GM19043 (cell line): ENCODE results near the gene DDX59.
A peak's percentile ranks its signal among the peaks of the same experiment; 100 is the strongest.
"Not testable (repeated sequence)": the region's sequence is repeated elsewhere in the genome, so short reads cannot be mapped to it uniquely, and the experiment has no call there.

ENCODE experiments used
- ATAC-seq: cut with Tn5 transposase; IDR thresholded peaks from one replicate; pipeline ENCODE4 v1.9.1; 2021; ENCODE audit warnings: low read depth; ENCODE audit not compliant: unreplicated experiment

DDX59 gene

DNA sequence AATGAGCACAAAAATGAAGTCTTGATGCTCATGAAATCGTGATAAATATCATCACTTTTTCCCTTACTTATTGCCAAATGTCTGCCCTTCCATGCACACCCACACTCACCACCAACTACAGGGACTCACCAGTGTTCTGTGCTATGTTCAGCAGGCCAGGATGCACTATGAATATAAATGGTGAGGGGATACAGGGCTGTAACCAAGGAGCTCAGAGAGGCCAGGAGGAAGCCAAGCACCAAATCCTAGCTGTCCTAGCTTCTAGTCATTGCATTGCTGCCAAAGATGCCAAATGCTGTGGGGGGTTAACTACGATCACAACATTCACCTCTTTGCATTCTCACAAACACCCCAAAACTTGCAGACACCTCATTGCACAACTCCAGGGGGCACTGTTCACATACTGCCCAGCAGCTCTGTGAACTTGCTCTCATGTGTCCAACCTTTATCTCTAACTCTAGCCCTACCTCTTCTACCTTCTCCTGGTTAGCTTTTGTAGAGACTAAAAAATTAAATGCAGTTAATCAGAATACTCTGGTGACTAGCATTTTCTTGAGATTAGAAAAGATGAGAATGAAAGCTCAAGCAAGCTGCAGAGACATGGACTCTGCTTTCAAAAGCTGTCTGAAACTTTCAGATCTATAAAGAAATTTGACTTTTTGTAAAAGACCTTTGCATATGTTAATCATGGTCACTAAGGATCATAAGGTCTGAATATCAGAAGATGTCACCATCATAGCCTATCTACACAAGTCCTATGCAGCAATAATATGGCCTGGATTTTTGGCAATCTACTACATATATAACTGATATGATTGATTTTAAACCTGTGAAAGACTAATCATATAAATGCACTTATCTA lies 35.2 kb downstream of the DDX59 start:
- no peak for ATAC-seq

DNA sequence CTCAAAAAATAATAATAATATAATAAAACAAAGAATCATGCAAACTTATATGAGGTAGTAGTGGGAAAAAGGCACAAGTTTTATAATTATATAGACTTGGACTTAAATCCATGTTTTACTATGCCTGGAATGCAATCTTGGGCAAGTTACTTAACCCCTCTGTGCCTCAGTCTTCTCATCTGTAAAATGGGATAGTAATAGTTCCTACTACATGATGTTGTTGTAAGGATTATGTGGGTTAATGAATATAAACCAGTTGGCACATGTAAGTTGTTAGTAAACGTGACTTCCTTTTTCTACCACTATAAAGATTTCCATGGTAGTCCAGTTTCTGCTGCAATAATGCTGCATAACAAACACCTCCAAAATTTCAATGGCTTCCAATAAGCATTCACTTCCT lies 38.3 kb downstream of the DDX59 start:
- no peak for ATAC-seq

DNA sequence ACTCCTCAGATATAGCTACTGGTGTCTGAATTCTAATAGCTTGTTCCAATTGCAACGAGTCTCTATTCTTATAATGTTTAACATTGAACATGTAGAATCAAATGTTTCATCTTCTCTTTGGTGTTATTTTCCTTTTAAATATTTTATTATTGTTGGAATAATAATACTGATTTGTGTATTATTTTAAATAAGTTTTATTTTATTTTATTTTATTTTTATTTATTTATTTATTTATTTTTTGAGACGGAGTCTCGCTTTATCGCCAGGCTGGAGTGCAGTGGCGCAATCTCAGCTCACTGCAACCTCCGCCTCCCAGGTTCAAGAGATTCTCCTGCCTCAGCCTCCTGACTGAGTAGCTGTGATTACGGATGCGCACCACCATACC lies 39.2 kb downstream of the DDX59 start:
- ATAC-seq = not testable (repeated sequence)

DNA sequence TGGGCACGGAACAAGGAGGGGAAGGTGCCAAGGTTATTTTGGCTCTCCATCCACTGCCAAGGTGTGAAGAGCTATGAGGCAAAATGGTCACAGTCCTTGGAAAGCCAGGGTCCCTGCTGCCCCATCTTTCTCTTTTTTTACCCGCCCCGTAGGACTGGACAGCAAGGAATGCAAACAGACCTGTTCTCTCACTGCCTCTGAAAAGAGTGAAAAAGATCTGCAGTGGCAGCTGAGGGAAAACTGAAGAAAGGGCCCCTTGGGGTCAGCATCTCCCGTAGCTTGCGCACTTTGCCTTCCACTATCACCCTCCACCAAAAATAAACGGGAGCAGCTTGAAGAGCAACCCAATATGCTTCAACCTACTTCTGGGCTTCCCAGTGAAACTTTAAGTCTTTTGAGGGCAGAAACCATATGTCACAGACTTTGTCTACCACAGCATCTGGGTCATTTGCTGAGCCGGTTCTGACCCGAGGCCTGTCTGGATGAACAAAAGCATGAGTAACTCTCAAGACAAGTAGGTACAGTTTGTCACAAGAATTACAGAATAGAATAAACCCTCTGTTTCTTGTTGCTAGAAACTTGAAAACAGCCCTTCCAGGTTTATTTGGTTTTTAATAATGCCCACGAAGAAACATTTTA lies 39.7 kb downstream of the DDX59 start:
- no peak for ATAC-seq

DNA sequence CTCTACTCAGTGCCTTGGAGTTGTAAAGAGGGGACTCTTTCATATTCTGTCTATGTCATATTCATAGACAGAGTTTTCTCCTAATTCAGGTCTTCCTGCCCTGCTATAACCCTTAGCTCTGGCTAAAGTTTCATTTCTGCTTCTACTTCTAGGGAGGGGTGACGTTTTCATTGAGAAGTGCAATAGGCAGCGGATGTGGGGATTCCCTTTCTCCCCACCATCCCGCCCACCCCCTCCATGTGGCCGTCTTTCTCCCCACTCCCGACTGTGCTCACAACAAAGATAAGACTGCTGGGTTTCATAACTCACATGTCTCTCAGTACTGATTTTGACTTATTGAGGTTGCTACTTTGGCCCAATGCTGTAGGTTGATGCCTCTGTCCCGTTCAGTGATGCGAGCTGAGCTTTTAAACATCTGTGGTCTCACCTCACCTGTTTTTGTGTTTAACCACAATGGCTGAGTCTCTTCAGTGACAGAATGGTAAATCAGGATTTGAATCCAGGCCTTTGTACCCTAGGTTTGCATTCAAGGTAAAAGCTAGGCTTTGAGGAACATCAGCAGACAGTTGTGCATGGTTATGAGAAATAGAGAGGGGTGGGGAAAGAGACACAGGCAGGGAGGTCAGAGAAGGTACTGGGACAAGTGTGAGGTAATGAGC lies 41.4 kb downstream of the DDX59 start:
- peak; percentile 71 for ATAC-seq

DNA sequence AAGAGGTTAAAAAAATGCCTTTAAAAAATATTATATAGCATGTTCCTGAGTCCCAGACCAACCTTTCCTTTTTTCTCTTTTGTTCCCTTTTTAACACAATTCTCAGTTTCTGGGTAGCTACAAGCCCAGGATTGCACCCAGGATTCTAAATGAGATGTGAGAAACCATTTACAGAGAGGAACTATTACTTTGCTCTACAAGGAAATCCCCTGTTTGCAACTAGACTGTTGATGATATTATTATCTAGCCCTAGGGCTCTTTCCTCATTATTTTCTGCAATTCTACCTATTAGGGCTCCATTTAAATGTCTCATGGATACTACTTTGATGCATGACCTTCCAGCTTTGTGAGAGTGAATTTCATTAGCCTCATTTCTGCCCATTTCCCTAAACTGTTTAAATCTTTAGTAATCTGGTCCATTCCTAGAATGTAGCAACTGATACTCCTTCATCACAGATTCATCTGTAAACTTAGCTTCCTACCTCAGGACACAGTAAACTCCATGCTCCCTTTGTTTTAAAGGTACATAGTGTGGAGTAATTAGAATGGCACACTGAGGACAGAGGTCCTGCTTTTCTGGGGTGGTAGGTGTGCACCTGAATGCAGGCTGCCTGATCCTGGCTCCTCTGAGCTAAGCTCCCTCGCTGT lies 42.0 kb downstream of the DDX59 start:
- ATAC-seq = no peak

DNA sequence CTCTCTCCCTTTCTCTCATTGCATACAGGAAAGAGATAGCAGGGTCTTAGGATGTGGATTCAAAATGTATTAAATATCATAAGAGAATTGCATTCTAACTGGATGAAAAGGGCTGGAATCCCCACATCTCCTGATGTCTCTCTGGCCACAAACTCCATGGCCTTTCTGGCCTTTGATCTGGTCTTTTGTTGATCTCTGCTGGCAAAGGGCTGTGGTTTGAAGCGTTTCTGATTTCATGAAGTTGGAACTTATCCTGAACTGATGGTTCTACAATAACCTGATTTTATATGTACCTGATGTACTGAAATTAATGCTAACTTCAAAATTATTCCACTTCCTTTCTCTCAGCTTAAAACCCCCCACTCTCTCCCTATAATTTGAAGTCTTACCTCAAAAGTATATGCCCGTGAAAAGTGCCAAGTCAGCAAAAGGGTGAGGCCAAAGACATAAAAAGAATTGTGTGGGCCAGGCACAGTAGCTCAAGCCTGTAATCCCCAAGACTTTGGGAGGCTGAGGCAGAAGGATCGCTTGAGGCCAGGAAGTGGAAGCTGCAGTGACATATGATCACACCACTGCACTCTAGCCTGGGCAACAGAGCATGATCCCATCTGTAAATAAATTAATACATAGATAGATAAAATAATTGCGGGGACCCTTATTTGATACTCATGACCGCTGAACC lies 42.7 kb downstream of the DDX59 start:
- no peak for ATAC-seq

DNA sequence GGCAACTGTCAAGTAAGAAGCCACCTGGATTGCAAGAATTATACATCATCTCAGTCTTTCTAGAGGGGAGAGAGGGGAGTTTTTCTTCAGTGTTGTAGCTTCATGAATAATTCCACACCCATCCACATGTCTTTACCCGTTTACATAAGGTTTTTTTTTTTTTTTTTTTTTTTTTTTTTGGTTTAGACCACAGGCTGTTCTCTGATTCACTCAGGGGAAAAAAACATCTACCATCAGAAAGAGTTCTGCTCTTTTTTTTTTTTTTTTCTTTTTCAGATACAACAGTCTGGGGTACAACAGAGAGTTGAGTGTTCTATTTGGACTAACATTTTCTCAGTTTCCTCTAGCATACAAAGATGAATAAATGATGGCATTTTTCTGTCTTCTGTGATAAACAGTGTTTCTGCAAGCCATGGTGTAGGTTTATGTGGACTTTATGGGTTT lies 44.3 kb downstream of the DDX59 start:
- ATAC-seq = no peak

DNA sequence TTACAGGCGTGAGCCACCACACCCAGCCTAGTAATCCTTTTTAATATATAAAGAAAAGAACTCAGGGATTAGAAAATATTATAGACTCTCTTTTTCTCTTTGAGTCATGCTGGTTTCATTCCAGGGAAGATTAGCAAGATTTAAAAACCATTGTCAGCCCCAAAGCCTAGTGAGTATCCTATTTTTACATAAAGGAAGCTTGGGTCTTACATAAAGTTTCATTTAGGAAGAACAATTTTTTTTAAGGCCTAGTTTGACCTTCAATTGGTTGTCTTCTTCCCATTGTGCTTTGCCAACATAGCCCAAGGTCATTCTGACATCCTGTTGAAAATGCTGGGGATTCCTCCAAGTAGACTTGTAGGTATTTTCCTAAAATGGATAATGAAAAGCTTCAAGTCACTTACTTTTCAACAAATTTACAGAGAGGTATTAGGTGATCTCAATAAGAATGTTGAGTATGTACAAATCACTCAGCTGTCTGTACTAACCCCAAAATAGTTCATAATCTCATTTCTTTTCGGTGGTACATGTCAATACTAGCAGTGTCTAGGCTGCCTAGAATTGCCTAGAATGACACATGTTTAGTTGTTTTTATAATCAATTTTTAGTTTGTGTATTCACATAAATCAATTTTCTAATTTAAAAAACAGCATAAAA lies 44.9 kb downstream of the DDX59 start:
- ATAC-seq = no peak

DNA sequence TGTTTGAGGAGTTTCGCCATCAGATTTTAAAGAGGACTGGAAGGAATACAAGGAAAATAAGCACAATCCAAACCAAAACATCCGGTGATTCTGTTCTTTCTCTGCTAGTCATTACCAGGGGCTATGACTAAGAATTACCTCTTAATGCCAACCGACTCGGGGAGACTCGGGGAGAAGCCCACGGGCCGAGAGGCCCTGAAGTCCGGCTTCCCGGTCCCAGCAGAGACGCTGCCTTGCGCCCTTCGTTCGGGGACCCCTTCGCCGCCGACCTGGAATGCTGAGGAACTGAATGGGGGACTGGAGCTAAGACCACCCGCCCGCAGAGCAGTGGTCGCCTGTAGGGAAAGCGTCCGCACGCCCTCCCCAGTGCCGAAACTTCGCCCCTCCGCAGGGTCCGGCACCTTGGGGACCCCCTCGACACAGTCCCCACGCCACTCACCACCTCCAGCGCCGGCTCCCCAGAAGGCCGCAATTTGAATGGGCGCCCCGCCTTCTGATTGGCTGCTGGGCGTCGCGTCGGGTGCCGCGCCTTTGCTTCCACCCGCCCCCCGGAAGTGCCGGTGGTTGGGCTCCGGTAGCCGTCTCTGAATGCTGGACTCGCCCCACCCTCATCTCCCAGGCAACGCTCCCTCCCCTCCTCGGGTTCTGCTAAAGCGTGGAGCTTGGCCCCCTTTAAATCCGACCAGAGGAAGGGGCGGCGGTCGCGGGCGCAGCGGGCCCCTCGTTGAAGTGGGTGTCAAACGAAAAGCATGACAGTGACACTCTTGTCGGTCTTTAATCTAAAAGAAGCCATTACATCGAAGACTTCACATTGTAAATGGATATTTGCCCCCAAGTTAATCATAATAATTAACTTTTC lies 49.2 kb downstream of the DDX59 start, which contains the start of gene KIF14:
Gene KIF14, minus strand, starts transcription at position 479 of the 859 bp plus-strand sequence. CDS start 2,028 bp downstream, outside the sequence.
- peak; percentile 92 for ATAC-seq

DNA sequence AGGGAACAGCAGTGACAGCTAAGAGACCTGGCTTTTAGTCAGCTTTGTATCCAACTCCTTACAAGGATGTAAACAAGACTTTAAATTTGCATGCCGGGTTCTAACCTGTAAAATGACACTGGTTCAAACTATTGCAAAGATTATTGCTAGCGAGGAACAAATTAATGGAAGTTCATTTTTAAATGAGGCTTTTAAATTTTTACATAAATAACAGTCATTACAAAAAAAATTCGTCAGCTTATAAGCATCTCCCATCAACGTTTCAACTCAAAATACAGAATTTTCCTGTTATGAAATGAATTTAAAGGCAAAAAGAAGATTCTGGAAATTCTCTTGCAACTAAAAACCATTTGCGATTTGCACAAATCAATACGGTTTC lies 49.8 kb downstream of the DDX59 start:
- no peak for ATAC-seq

DNA sequence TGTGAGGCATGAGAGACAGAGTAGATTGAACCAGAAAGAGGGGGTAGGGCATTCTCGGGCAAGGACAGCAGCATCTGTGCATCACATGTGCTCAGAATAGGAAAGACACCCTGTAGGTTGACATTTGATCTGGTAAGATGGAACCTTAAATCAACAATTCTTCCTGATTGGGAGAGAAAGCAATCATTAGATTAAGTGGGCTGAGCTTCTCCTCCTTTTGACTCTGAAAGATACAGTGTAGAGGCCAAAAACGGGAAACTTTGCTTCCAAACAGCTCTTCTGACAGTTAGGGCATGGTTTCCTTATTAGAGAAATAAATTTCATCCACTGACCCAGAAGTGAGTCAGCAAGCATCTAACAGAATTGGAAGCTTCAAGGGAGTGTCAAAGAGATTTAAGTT lies 58.9 kb downstream of the DDX59 start:
- no peak for ATAC-seq

DNA sequence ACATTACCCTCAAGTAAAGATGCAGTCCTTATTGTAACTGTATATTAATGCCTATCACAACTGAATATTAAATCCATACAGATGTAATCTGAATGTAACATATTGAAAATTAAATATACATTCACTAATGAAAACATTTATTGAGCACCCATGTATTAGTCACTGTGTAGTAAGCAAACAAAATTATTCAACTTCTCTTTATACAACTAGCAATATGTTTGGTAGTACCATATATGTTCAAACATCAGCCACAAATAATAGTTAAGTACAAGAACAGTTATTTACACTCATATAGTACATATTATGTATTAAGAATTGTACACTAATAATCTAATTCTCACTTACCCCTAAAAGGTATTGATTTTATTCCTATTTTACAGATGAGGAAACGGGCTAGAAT lies 67.1 kb downstream of the DDX59 start:
- ATAC-seq = no peak
